NCI-H345 treated with DMSO at 0.1 percent for 48 hours (cell line): Measurements from ENCODE around the gene KCND3.

Experiments used
- DNase-seq: peaks from one replicate; lab custom pipeline; 2025; ENCODE audit not compliant: unreplicated experiment; lab: John Stamatoyannopoulos, UW

Gene KCND3

DNA sequence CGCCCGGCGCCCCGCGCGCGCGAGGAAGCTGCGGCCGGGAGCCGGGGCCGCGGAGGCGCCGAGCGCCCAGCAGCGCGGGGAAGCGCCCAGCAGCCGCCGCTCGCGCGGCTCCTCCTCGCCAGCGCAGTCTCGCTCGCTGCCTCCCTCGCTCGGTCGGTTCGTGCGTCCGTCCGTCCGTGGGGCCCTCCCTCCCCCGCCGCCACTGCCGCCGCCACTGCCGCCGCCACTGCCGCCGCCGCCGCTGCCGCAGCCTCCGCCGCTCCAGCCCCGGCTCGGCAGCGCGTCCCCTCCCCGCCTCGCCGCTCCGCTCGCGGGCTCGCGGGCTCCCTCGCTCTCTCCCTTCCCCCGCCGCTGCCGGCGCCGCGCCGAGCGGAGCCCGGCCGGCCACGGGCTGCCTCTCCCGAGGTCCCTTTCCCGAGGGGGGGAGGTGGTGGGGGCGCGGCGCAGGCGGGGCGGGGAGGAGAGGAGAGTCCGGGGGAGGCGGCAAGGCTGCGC lies at the start of gene KCND3:
Gene KCND3, minus strand, starts transcription at position 138 of the 495 bp plus-strand sequence.
- no peak for DNase-seq

GRCh38 chr1:112034277-112034676 lies 44.8 kb upstream of the KCND3 start:
- no peak for DNase-seq

GRCh38 chr1:112033439-112034120 lies 44.1 kb upstream of the KCND3 start:
- no peak for DNase-seq

DNA sequence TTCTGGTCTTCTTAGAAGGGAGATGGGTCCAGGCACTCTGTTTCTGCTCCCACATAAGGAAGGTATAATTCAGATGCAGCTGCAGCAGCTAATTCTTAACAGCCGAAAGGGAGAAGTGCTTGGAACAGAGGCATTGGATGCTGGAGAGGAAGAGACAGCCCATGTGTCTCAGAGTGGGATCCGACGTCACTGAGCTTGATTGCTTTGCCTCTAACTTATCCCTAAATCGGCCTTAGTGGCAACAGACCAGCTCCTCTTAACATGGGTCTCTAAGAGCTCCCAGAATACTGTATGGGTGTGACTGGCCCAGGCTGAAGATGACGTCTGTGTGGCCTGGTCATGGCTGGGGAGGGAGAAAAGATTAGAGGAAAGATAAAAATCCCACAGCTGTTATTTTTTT lies 40.7 kb upstream of the KCND3 start:
- no peak for DNase-seq

GRCh38 chr1:112027696-112028095 lies 38.2 kb upstream of the KCND3 start:
- no peak for DNase-seq

GRCh38 chr1:112026501-112026900 lies 37.0 kb upstream of the KCND3 start:
- no peak for DNase-seq

GRCh38 chr1:112026016-112026415 lies 36.5 kb upstream of the KCND3 start:
- no peak for DNase-seq

GRCh38 chr1:112021263-112021662 lies 31.8 kb upstream of the KCND3 start:
- DNase-seq, result no peak

DNA sequence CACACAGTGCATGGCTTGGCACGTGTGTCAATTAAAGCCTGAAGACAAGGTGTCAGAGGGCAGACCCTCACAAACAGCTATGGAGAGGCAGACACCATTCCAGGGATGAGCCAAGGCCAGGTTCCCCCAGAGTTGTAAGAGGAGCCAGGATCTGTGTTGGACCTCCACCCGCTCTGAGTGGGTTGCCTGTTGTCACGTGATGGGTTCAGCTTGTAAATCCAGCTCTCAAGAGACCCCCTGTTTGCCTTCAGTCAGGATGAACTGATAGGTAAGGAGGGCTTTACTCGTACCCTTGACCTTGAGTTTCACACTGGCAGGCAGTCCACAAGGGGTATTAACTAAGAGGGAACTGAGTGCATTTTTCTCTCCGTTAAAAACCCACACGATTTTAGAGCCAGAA lies 27.7 kb upstream of the KCND3 start:
- no peak for DNase-seq

DNA sequence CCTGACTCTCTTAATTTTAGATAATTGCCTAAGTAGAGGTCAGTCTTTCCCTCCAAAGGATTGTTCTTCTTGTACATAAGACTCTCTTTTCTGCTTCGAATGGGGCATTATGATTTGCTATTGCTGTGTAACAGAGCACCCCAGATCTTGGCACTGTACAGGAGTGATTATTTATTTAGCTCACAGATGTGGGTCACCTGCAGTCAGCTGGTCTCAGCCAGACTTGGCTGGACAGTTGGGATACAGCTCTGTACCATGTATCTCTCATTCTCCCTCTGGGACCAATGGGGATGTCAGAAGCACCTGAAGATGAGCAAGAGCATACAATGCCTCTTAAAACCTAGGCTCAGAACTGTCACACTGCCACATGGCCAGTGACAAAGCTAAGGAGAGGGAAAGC lies 23.4 kb upstream of the KCND3 start:
- DNase-seq, result no peak

DNA sequence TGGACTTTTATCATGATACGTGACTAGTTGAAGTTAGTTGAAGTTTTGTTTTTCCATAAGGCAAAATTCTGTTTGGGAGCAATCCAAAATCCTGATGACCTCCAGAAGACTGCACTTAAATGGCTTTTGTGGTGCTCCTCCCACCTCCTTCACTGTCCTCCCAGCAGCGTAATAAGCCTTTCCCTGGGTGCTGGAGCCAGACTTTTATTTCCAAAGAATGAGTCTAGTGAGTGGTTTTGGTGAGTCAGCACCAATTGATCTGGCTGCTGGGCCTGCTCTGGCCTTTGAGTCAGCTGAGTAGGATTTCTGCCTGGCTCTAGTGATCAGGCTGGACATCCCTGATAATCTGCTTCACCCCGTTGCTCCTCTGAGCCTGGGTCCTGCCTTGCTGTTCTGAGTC lies 21.7 kb upstream of the KCND3 start:
- DNase-seq, result no peak

- no peak for DNase-seq
These were observed 17.7 kb upstream of the KCND3 start for GRCh38 chr1:112007169-112007568.

GRCh38 chr1:112006416-112007025 lies 17.1 kb upstream of the KCND3 start:
- DNase-seq, result no peak

DNA sequence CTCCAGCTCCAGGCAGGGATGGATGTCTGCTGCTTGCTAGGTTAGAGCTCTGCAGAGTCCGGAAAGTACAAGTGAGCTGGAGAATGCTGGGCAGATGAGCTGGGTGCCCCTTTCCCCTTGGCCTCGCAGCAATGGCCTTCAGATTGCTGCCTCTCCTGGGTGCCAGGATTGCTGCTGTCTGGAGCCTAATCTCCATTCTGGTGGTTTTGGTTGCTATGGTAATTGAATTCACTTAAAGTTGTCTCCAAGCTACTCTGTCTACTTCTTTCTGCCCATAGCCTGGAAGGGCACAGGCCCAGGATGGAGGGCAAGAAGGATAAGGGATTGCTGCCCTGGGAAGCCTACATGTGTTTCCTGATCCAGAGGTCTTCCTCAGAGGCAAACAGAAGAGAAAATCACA lies 14.6 kb upstream of the KCND3 start:
- no peak for DNase-seq

- no peak for DNase-seq
These were observed 13.0 kb upstream of the KCND3 start for GRCh38 chr1:112002514-112002913.

- no peak for DNase-seq
These were observed 12.0 kb upstream of the KCND3 start for GRCh38 chr1:112001436-112001835.

DNA sequence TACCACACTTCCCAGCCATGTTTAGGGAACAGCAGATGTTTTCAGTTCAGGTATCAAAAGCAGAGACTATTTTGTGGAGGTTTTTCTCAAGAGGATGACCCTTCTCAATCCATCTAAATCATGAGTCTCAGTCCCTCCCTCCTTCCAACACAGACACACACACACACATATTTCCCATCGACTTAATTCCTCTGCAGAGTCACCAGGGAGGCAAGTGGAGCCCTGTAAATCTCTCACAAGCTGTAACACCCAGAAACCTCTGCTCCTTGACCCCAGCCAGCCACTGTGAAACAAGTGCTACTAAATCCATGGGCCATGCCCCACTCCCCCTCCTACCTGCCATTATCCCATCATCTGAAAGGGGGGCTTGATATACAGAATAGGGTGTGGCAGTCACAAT lies 10.6 kb upstream of the KCND3 start:
- no peak for DNase-seq

DNA sequence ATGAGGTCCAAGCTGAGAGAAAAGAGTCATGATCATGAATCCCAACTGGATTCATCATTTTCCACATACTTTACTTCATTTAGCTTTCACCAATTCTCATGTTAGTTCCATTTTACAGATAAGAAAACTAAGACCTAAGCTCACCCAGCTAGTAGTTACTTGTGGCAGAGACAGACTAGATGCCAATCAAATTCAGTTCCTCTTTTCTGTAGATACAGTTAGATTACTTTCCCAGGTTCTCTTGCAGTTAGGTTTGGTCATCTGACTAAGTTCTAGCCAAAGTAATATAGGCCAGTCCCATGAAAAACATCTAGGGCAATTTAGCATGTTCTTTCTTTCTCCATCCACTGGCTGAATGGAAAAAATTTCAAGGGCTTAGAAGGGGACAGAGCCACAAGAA lies 8.9 kb upstream of the KCND3 start:
- no peak for DNase-seq

DNA sequence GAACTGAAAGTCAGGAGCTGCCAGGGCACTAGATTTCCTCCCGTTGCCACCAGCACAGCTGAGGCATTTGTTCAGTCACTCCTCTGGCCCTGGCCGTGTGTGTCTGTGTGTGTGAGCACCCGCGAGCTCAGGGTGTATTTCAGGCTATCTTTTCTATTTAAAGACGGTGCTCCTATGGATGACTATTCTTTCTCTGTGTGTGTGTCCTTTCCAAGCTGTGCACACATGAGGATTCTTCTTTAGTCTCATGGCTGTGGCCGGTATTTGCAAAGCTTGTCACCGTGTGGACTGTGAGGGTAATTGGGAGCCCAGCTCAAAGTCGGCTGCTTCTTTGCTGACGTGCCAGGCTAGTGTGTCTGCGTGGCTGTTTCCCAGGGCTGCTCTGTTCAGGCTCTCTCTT lies 3.0 kb upstream of the KCND3 start:
- no peak for DNase-seq

DNA sequence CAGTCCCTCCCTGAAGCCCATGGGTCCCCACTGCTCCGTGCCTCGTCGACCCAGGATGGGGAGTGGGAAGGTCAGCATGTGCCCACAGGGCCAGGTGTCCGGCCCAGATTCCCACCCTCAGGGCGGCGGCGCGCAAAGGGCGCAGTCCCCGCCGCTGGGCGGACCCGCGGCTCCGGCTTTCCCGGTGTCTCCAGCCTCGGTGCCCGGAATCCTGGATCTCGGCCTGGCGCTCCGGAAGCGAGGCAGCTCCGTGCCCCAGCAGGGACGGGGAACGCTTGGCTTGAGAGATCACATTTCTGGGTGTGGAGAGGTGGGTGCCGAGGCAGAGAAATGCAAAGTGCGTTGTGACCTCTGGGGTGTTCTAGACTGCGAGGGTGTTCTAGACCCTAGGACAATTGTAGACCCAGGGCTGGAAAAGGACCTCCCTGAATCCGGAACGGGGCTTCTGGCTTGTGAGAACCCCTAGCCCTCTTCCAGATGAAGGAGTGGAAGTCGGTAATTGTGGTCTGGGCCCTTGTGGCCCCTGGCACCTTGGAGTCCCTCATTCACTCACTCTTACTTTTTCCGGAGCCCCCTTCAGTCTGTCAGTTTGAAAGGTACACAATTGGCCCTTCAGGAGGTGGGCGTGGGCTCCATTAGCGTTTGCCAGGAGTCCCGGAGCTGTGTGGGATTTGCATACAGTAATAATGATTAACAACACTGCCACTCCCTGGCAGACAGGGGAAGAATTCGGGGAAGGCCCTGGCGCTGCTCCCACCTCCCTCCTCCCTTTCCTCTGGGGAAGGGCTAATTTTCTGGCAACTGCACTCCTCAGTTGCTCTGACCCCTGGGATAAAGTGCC lies 1.6 kb upstream of the KCND3 start:
- DNase-seq, result peak; percentile 81

- DNase-seq, result peak; percentile 40
These were observed 784 bp upstream of the KCND3 start for GRCh38 chr1:111990026-111990877.
